Activated CD4-positive, alpha-beta T cell treated with anti-CD3 and anti-CD28 coated beads, Interleukin-2, amount 50 U/mL, for 4 hours (primary cell): ENCODE data around the gene BEAN1.

ENCODE experiments used
- DNase-seq, 2 experiments: peaks; one replicate each; pipeline ENCODE4 v3.0.0-alpha.2; 2020

BEAN1 gene, protein sequence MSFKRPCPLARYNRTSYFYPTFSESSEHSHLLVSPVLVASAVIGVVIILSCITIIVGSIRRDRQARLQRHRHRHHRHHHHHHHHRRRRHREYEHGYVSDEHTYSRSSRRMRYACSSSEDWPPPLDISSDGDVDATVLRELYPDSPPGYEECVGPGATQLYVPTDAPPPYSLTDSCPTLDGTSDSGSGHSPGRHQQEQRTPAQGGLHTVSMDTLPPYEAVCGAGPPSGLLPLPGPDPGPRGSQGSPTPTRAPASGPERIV

DNA sequence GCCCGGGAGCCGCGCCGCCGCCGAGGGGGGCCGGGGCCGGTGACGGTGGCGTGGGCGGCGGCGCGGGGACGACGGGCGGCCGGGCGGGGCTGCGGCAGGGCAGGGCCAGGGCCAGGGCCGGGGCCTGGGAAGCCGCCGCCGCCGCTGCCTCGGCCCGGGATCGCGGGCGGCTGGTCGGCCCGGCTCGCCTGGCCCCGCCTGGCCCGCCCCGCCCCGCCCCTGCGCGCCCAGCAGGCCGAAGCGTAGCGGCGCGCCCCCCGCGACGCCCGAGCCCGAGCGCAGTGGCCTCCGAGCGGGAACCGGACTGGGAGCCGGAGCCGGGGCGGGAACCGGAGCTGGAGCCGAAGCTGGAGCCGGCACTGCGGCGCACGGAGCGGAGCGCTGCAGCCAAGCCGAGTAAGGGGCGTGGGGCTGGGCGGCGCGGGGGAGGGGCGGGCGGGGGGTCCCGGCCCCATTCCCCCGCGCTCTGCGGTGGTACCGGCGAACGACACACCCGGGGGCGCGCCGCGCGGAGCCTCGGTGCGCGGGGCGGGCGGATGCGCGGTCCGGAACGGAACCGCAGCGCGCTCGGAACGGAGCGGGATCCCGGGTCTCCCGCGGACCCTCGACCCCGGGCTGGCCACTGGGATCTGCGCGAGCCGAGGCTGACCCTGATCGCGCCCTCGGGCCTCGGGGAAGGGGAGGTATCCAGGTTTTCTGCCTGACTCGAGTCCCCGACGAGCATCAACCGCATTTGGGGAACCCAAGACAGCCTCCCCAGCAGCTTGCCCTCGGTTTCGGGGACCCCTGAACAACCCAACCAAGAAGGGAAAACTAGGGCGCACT lies at the start of gene BEAN1:
Gene BEAN1, plus strand, starts transcription at position 260 of the 825 bp plus-strand sequence. CDS start 10,382 bp downstream, outside the sequence.
- no peak for DNase-seq

DNA sequence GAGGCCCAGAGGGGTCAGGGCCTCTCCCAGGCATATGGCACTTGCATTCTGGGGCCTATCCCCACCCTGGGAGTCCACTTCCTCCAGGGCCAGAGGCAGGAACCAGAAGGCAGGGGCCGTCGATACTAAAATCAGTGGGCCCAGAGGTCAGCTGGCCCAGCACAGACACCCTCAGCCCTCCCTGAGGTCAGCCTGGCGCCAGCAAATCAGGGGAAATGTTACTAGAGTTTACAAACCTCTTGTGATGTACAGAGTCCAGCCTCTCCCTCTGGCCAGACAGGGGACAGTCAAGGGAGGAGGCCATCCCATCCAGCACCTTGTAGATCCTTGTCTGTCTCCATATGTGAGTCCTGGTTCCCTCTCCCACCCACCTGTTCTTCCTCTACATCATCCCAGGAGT lies 49.8 kb upstream of the BEAN1 start:
- DNase-seq = no peak

DNA sequence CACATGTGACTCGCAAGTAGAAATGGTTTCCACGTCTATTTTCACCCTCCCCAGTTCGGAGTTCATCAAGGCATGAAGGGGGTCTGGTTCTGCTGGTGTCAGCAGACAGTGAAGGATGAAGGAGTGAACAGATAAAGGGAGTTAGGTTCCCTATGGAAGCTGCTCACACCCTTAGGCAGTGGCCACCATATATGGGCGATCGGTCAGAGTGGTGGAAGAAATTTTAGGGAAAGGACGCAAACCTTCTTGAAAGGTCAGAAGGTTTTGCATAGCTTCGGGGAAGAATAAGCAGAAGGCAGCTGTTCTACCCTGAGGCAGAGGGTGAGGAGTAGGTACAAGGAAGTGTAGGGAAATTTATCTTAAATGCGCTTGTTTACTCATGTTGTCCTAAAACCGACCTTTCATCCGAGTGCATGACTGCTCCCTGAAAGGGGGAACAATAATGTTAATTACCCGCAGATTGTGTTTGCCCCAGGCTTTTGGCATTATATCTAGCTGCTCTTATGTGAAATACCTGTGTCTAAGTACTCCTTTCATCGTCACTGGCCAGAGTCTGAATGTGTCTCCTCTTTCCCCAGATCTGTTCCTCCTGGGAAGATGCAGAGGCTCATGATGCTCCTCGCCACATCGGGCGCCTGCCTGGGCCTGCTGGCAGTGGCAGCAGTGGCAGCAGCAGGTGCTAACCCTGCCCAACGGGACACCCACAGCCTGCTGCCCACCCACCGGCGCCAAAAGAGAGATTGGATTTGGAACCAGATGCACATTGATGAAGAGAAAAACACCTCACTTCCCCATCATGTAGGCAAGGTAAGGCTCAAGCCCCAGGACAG lies 48.1 kb upstream of the BEAN1 start:
- no peak for DNase-seq

DNA sequence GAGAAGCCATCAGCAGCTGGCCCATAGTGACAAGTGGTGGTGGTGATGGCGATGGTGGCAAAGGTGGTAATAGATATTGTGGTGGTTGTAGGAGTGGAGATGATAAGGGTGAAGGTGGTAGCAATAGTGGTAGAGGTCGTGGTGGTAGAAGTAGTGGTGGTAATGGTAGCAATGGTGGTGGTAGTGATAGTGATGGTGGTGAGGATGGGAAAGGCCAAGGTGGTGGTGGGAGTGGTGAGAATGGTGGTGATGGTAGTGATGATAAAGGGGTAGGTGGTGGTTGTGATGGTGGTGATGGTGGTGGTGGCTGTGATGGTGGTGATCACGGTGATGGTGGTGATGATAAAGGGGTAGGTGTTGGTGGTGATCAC lies 47.5 kb upstream of the BEAN1 start:
- no peak for DNase-seq

DNA sequence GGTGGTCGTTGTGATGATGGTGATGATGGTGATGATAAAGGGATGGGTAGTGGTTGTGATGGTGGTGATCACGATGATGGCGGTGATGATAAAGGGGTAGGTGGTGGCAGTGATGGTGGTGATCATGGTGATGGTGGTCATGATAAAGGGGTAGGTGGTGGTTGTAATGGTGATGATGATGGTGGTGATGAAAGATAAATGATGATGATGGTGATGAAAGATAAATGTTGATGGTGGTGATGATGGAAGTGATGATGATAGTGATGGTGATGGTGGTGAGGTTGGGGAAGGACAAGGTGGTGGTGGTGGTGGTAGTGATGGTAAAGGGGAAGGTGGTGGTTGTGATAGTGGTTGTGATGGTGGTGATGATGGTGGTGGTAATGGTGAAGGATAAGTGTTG lies 46.7 kb upstream of the BEAN1 start:
- no peak for DNase-seq

DNA sequence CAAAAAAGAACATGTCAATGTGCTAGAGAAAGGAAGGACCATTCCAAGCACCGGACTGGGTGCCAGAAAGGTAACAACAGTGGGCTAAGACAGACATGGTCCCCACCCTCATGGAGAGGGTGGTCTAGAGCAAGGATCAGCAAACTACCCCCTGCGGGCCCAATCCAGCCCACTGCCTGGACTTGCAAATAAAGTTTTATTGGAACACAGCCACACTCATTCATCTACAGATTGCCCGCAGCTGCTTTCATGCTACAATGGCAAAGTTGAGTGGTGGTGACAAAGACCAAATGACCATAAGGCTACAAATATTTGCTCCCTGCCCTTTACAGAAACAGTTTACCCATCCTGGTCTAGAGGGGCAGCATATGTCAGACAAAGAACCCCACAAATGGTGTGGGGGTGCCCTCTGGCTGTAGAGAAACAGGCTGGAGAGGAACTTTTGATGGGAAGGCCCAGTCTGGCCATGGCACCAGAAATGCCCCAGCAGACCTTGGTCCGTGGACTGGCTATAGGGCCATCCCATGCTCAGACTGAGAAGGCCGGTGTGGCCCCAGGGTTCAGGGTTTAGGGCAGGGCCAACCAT lies 45.4 kb upstream of the BEAN1 start:
- no peak for DNase-seq

DNA sequence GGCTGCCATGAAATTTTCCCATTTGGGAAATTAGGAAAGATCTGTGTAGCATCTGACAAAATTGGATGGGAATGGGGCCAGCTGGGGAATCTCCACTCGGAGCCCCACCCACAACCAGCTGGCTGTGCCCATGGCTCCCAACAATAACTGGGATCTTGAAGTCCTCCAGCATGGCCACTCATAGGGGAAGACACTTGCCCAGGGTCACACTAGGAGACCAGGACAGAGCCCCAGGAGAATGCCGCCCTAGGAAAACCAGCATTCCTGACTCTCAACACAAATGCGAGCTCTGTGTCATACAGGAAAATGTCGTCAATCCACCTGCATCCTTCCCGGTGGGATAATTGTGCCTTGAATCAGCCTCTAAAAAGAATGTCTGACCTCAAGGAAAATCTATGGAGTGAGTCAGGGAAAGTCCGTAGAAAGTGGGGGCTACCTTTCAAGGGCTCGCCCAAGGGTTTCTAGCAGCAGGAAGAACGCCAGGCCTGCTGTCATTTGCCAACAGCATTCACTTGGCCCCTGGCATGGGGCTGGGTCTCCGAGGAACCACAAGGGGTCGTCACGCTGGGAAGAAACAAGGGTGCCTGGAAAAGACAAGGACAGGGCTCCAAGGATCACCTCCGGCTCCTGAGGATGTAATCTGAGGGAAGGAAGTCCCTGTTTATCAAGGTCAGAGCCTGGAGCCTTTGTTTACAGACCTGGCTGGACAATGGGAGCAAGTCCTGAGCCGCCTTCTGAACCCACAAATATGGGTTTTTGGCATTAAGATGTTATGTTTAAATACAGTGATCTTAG lies 44.7 kb upstream of the BEAN1 start:
- DNase-seq = no peak

DNA sequence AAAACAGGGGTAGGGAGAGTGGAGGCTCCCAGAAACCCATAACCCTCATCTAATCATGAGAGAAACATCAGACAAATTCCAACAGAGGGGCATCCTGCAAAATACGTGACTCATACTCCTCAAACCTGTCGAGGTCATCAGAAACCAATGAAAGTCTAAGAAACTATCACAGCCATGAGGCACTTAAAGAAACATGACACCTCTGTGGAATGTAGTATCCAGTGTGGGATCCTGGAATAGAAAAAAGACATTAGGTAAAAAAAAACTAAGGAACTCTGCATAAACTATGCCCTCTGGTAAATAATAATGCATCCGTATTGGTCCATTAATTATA lies 44.2 kb upstream of the BEAN1 start:
- no peak for DNase-seq

DNA sequence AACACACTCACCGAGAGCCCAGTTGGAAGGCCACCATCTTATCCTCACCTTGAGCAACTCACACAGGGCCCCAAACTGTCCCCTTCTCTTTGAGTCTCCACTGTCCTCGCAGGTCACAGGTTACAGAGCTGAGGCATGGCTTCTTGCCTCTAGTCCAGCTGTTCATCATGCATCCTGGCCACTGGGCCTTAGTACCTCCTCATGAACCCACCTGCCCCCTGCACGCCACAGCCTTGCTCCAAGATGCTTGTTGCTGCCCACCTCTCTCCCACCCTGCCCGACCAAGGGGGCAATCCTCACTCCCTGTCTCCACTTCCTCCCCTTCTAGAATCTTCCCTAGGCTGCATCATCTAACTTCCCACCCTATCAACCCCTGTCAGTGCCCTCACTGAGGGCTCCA lies 43.5 kb upstream of the BEAN1 start:
- DNase-seq = no peak

DNA sequence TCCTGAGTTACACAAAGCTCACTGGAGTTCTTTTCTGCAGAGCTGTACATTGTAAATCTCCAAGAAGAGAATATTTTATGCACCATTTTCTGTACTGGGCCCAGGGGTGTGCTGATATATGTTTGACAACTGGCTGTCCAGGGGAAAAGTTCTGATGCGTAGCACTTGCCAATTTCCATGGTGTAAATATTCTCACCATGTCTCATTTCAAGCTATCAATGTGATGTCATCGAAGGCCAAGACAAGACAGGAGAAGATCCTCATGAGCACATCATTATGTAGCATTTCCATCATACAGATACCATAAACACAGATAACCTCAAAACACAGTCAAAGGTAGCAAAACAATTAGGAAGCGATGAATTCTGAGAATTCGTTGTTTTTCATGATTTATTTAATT lies 41.7 kb upstream of the BEAN1 start:
- DNase-seq = no peak

DNA sequence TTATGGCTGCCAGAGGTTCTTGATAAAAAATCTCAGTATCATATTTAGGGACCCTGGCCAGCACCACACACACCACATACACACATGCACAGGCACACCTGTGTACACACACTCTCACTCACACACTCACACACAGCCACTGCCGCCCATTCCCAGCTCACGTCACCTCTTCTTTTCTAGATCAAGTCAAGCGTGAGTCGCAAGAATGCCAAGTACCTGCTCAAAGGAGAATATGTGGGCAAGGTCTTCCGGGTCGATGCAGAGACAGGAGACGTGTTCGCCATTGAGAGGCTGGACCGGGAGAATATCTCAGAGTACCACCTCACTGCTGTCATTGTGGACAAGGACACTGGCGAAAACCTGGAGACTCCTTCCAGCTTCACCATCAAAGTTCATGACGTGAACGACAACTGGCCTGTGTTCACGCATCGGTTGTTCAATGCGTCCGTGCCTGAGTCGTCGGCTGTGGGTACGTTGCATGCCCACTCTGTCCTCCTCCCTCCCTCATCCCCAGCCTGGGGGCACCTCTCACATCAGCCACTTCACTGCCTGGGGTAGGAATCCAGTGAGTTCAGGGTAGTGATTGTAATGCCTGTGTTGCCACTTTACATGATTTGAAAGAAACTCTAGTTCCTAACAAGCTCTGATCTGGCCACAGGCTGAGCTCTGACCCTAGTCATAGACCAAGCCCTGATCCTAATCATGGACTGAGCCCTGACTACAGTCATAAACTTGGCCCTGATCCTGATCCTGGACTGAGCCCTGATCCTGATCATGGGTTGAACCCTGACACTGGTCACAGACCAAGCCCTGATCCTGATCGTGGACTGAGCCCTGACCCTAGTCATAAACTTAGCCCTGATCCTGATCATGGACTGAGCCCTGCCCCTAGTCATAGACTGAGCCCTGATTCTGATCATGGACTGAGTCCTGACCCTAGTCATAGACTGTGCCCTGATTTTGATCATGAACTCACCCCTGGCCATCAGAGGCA lies 40.2 kb upstream of the BEAN1 start:
- no peak for DNase-seq

DNA sequence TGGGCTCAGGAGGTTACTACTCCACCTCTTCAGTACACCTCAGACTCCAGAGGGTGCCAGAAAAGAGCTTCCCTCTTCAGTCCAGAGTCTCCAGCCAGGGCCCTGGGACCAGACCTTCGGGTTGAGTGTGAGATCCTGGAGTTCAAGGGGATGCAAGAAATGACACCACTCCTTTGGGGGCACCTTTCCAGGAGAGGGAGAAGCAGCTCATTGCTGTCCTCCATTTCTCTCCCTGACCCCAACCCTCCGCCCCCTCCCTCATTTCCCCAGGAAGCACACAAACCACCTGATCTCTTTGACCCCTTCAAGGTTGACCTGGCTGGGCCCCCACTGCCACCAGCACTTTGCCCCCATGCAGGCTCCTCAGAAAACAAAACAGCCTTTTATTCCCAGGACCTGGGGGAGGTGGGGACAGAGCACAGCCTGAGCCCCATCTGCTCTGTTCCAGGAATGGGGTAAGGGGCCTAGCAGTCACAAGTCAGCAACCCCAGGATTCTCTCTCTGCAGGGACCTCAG lies 39.2 kb upstream of the BEAN1 start:
- no peak for DNase-seq

DNA sequence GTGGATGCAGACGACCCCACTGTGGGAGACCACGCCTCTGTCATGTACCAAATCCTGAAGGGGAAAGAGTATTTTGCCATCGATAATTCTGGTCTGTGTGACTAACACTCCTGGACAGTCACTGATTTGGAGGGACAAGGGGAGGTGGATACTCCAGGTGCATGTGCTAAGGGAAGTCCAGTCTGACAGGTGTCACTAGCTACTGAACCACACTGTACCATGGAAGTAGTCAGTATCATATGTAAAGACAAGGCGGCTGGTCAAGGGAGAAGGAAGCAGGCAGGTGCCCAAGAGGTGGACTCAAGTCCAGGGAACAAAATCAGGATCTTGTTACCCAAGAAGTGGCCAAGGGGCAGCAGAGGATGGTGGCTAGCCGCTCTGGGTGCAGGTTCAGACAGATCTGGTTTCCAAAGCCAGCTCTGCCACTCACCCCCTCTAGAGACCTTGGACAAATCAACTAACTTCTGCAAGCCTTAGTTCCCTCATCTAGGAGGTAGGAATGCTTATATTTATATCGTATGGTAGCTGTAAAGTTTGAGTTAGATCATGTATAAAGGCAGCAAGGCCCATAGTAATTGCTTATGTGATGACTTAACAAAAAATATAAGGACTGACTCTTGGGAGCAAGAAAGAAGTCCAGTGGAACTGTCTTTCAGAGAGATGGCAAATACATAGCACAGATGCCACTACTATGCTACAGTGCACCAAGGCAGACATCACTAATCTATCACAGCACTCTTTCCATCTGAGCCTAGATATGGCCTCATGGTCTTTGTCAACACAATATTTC lies 38.5 kb upstream of the BEAN1 start:
- DNase-seq = no peak

DNA sequence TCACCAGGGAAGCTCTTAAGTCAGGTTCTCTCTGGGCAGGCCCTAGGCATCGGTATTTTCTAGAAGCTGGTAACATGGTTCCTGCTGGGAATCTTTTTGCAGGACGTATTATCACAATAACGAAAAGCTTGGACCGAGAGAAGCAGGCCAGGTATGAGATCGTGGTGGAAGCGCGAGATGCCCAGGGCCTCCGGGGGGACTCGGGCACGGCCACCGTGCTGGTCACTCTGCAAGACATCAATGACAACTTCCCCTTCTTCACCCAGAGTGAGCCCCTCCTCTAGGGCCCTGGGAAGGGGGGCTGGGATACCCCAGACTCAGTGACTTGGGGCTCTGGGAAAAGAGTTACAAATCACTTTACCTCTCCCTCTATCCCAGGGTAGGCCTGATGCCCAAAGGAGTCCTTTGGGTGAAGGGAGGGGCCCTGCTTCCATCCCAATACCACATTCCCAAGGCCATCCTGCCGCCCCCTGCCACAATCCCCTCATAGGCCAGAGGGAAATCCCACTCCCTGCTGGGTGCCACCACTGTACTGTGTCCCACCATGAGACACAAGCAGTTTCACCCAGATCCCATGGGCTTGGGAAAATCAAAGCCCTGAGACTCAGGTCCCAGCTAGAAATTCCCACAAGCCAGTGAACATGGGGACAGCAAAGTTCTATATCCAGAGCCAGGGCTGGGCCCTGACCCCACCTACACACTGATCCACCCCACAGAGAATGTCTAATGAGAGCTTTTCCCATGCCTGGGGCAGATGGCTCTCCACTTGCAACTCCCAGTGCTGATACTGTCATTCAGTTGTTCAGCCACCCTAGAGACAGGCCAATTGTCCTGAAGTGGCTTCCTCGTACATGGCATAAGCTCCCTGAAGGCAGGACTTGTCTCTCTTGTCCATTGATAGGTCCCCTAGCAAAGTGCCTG lies 37.6 kb upstream of the BEAN1 start:
- no peak for DNase-seq

DNA sequence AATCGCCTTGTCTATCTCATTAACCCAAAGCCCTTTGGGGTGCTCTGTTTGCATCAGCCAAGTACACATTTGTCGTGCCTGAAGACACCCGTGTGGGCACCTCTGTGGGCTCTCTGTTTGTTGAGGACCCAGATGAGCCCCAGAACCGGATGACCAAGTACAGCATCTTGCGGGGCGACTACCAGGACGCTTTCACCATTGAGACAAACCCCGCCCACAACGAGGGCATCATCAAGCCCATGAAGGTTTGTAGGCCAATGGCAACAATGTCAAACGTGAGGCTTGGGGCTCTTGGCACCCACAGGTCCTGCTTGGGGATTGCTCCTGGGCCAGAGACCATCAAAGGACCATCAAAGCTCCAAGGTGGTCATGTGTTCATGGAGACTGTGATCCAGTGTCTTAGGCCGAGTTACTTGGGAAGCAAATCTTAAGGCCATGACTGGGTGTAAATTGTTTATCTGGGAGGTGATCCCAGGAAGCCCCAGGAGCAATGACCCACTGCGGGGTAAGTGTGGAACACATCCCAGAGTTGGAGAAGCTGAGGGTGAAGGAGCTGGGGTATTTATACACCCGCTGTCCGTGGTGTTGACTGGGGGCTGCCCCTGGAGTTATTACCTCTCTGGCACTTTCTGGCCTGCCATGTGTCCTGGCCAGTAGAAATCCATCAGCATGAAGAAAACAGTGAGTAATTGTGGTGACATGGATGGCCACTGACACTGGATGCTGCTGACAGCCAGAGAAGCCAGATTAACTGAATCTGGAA lies 36.6 kb upstream of the BEAN1 start:
- DNase-seq = no peak

DNA sequence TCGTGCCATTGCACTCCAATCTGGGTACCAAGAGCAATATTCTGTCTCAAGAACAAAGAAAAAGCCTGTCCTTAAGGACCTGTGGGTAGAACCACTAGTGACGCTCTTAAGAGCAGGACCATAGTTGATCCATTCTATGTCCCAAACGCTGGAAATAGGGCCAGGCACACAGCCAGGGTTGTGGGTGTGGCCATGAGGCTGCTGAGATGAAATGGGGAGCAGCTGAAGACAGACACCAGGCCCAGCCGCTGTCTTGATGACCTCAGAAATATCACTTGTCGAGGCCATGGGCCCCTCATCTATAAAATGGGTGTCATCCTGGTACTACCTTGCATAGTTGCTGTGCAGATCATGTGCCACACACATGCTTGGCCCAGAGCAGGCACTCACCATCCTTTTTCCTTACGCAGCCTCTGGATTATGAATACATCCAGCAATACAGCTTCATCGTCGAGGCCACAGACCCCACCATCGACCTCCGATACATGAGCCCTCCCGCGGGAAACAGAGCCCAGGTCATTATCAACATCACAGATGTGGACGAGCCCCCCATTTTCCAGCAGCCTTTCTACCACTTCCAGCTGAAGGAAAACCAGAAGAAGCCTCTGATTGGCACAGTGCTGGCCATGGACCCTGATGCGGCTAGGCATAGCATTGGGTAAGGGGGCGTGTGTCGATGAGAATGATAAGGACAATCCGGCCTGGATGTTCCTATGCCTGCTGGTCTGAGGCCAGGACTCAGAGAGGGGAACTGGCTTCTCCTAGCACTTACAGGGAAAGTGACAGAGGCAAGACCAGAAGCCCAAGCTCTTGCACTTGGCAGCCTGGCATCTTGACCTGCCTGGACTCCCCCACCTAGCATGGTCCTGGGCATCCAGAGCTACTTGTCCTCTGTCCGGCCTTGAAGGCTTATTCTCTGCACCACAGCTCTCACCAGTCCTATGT lies 35.1 kb upstream of the BEAN1 start:
- no peak for DNase-seq
